Right cardiac atrium (tissue), 5 donors: ENCODE data around the gene CYB5A. TPM values are rescaled to one million over a fixed set of nuclear protein-coding genes. Genes with fewer than 3 reads are reported as not detected.
"Not testable (repeated sequence)": the region's sequence is repeated elsewhere in the genome, so short reads cannot be mapped to it uniquely, and the experiment has no call there.

Experiments used
- ATAC-seq, 2 donors: fragments of 200-7000 bp; cut with Tn5 transposase; one replicate each; pipeline versions ENCODE4 v1.8.0 to v1.9.1; 2020; ENCODE audit warnings: moderate library complexity in 2 of 2, mild to moderate bottlenecking in 1 of 2
- DNase-seq, 3 donors: peaks; one replicate each; pipeline ENCODE4 v3.0.0-alpha.2; 2020
- H3K27ac ChIP-seq: one replicate; pipeline ENCODE4 v1.5.1; 2013; ENCODE audit warnings: mild to moderate bottlenecking, low read length, control low read depth, moderate library complexity
- H3K27me3 ChIP-seq: one replicate; pipeline ENCODE4 v1.6.1; 2013; ENCODE audit not compliant: control insufficient read depth, insufficient read depth
- H3K4me1 ChIP-seq: one replicate; pipeline ENCODE4 v1.6.1; 2013; ENCODE audit warnings: low read length; ENCODE audit not compliant: control insufficient read depth, insufficient read depth
- H3K4me3 ChIP-seq: one replicate; pipeline ENCODE4 v1.5.1; 2013; ENCODE audit warnings: low read length, control low read depth
- H3K9me3 ChIP-seq: one replicate; pipeline ENCODE4 v1.6.1; 2013; ENCODE audit warnings: low read length; ENCODE audit not compliant: control insufficient read depth
- WGBS: extraction: QIAGEN DNeasy Blood & Tissue Kit; methylation state at CpG from one replicate; pipeline ENCODE4 v1.1.7; 2013; 5-methylcytosine and 5-hydroxymethylcytosine counted together
- intact Hi-C, 4 donors: fragments of 100-400 bp; cut with DNase I; formaldehyde crosslinking; loops; one replicate each; pipeline versions ENCODE4 v1.11.0 to v1.14.0; 2022 to 2023
- polyA plus RNA-seq: library from polyadenylated mRNA; stranded (reverse); fragments of 200-250 nt; gene quantifications from one replicate; pipeline ENCODE4 v1.2.3, GENCODE V29; 2013
- total RNA-seq, 4 donors: library from RNA; stranded (reverse); fragmentation: NEBNext Ultra II Directional; extraction: Animal tissue kit (Norgen Biotek cat#: 25700); gene quantifications; one replicate each; pipeline ENCODE4 v1.2.1, GENCODE V29; 2021
- donor health status: healthy with polysubstance abuse.
- donor health status: DM: no; HTN: yes; CAD: no.
- donor health status: DM: no; HTN: no; CAD: no.
- donor health status: DM: no; HTN: yes; CAD: no; lungs with severe emphysema.
- donor health status: DM: yes; HTN: yes; CAD: no.

Gene CYB5A
- total and polyA plus RNA-seq, 5 donors, result 40.4 to 91.8 (median 53.1) TPM

- WGBS, result 86% methylated on average over 8 of the region's 8 CpGs
- no peak for ATAC-seq
- no peak overlapping the region for H3K4me3 ChIP-seq
- H3K27me3 ChIP-seq, result no peaks in the 10 kb centered on the region
- intact Hi-C loops, result no loop called here
- H3K27ac ChIP-seq, result no peak overlapping the region
- no peak for DNase-seq
- H3K4me1 ChIP-seq, result no peaks in the 10 kb centered on the region
- no peaks in the 10 kb centered on the region for H3K9me3 ChIP-seq
Observed at GRCh38 chr18:74294526-74294925, 2.8 kb upstream of the CYB5A start.

- H3K4me3 ChIP-seq, DNase-seq, intact Hi-C loops, H3K27me3 ChIP-seq, H3K27ac ChIP-seq, H3K4me1 ChIP-seq, H3K9me3 ChIP-seq, ATAC-seq: not testable (repeated sequence)
- 97% methylated on average over 3 of the region's 3 CpGs for WGBS
Observed at GRCh38 chr18:74292982-74293381, 1.2 kb upstream of the CYB5A start.

- intact Hi-C loops, result no loop called here
- Histone ChIP-seq H3K27me3 (no peaks in the 10 kb centered on the region), H3K4me1 (no peaks in the 10 kb centered on the region), H3K27ac (peak overlapping the region; percentile 39), H3K4me3 (peak overlapping the region; percentile 61), H3K9me3 (no peaks in the 10 kb centered on the region)
- 6% methylated on average over 4 of the region's 4 CpGs for WGBS
- no peak for DNase-seq
- ATAC-seq, result no peak
Observed at GRCh38 chr18:74292541-74292858, 737 bp upstream of the CYB5A start.

- H3K27ac ChIP-seq, result peak overlapping the region; percentile 22
- intact Hi-C loops, result no loop called here
Observed at GRCh38 chr18:74291472-74291770, 342 bp downstream of the CYB5A start.

GRCh38 chr18:74290794-74291471 is 830 bp downstream of the CYB5A start:
- Histone ChIP-seq H3K9me3 (no peaks in the 10 kb centered on the region), H3K27ac (peak overlapping the region; percentile 1), H3K4me3 (peak overlapping the region; percentile 85), H3K27me3 (no peaks in the 10 kb centered on the region), H3K4me1 (peaks cover 2% of the 10 kb centered on the region)
- WGBS, result 14% methylated on average over 57 of the region's 57 CpGs
- ATAC-seq, result peak; percentile 26 to 29
- peak in 2 of 3 donors; percentile 60 to 70 for DNase-seq
- intact Hi-C loops, result no loop called here

More at GRCh38 chr18:74291472-74291770, 342 bp downstream of the CYB5A start:
- ATAC-seq (no peak), DNase-seq (no peak)
- Histone ChIP-seq H3K27me3 (no peaks in the 10 kb centered on the region), H3K4me3 (peak overlapping the region; percentile 85), H3K9me3 (no peaks in the 10 kb centered on the region), H3K4me1 (peaks cover 2% of the 10 kb centered on the region)
- under 1% methylated on average over 30 of the region's 30 CpGs for WGBS

GRCh38 chr18:74290021-74290420 is 1.7 kb downstream of the CYB5A start:
- intact Hi-C loops, result no loop called here
- DNase-seq (no peak), ATAC-seq (no peak)
- Histone ChIP-seq H3K27ac (no peak overlapping the region), H3K4me3 (no peak overlapping the region), H3K27me3 (no peaks in the 10 kb centered on the region), H3K9me3 (no peaks in the 10 kb centered on the region), H3K4me1 (peaks cover 3% of the 10 kb centered on the region)
- WGBS, result 93% methylated on average over 7 of the region's 7 CpGs

GRCh38 chr18:74289137-74289536 is 2.6 kb downstream of the CYB5A start:
- Histone ChIP-seq H3K4me3 (no peak overlapping the region), H3K4me1 (peaks cover 6% of the 10 kb centered on the region), H3K9me3 (no peaks in the 10 kb centered on the region), H3K27me3 (no peaks in the 10 kb centered on the region), H3K27ac (peak overlapping the region; percentile 48)
- ATAC-seq (no peak), DNase-seq (no peak)
- 55% methylated on average over 3 of the region's 3 CpGs for WGBS
- intact Hi-C loops, result no loop called here

- Histone ChIP-seq H3K4me1 (peaks cover 6% of the 10 kb centered on the region), H3K27me3 (no peaks in the 10 kb centered on the region), H3K4me3 (no peak overlapping the region), H3K27ac (peak overlapping the region; percentile 48), H3K9me3 (no peaks in the 10 kb centered on the region)
- intact Hi-C loops, result no loop called here
- ATAC-seq, result no peak
- peak in 1 of 3 donors; percentile 33 for DNase-seq
- 73% methylated on average over 9 of the region's 9 CpGs for WGBS
Observed at GRCh38 chr18:74288730-74289129, 3.0 kb downstream of the CYB5A start.

GRCh38 chr18:74288041-74288440 is 3.7 kb downstream of the CYB5A start:
- Histone ChIP-seq H3K9me3 (no peaks in the 10 kb centered on the region), H3K27ac (no peak overlapping the region), H3K27me3 (no peaks in the 10 kb centered on the region), H3K4me3 (no peak overlapping the region), H3K4me1 (peaks cover 8% of the 10 kb centered on the region)
- intact Hi-C loops, result no loop called here
- ATAC-seq (no peak), DNase-seq (no peak)
- 89% methylated on average over 5 of the region's 5 CpGs for WGBS

GRCh38 chr18:74286856-74287255 is 4.9 kb downstream of the CYB5A start:
- Histone ChIP-seq H3K27me3 (no peaks in the 10 kb centered on the region), H3K27ac (no peak overlapping the region), H3K4me3 (no peak overlapping the region), H3K9me3 (no peaks in the 10 kb centered on the region), H3K4me1 (peaks cover 11% of the 10 kb centered on the region)
- intact Hi-C loops, result no loop called here
- 96% methylated on average over 2 of the region's 2 CpGs for WGBS
- DNase-seq (no peak), ATAC-seq (no peak)

GRCh38 chr18:74286106-74286855 is 5.5 kb downstream of the CYB5A start:
- H3K4me3 ChIP-seq, result no peak overlapping the region
- intact Hi-C loops, result no loop called here
- no peak overlapping the region for H3K27ac ChIP-seq
- no peaks in the 10 kb centered on the region for H3K27me3 ChIP-seq
- H3K9me3 ChIP-seq, result no peaks in the 10 kb centered on the region
- H3K4me1 ChIP-seq, result peaks cover 16% of the 10 kb centered on the region
- ATAC-seq (no peak), DNase-seq (no peak)
- WGBS, result 90% methylated on average over 4 of the region's 4 CpGs
